Astrocyte (in vitro differentiated cells and primary cell): Measurements from ENCODE around the gene FHL3. TPM values are rescaled to one million over a fixed set of nuclear protein-coding genes. Genes with fewer than 3 reads are reported as not detected.

ENCODE experiments used
- DNase-seq: peaks from one replicate; pipeline ENCODE4 v3.0.0-alpha.2; 2010; ENCODE audit warnings: low read depth
- FAIRE-seq: peaks from 2 replicates; lab custom pipeline; 2011; peaks lifted over from hg19 to GRCh38; lab: Jason Lieb, UNC
- H2AFZ ChIP-seq: 2 replicates; pipeline ENCODE4 v1.6.0; 2012; ENCODE audit warnings: low read depth, low read length, inconsistent platforms
- H3K27ac ChIP-seq: 2 replicates; pipeline ENCODE4 v1.5.1; 2011; ENCODE audit warnings: low read depth, low read length, inconsistent platforms
- H3K27me3 ChIP-seq: 2 replicates; pipeline ENCODE4 v1.6.0; 2011; ENCODE audit warnings: low read length, inconsistent platforms; ENCODE audit not compliant: insufficient read depth
- H3K36me3 ChIP-seq: 2 replicates; pipeline ENCODE4 v1.5.1; 2011; ENCODE audit warnings: low read length, inconsistent platforms; ENCODE audit not compliant: insufficient read depth
- H3K4me1 ChIP-seq: 2 replicates; pipeline ENCODE4 v1.5.1; 2011; ENCODE audit warnings: low read length, inconsistent platforms; ENCODE audit not compliant: insufficient read depth
- H3K4me2 ChIP-seq: 2 replicates; pipeline ENCODE4 v1.6.0; 2012; ENCODE audit warnings: low read length, inconsistent platforms
- H3K4me3 ChIP-seq: 2 replicates; pipeline ENCODE4 v1.5.1; 2011; ENCODE audit warnings: low read depth, mild to moderate bottlenecking, low read length, inconsistent platforms; ENCODE audit not compliant: insufficient read depth
- H3K79me2 ChIP-seq: 2 replicates; pipeline ENCODE4 v1.6.0; 2012; ENCODE audit warnings: mild to moderate bottlenecking, low read length, inconsistent platforms; ENCODE audit not compliant: insufficient read depth
- H3K9ac ChIP-seq: 2 replicates; pipeline ENCODE4 v1.6.0; 2012; ENCODE audit warnings: mild to moderate bottlenecking, low read length, inconsistent platforms
- H3K9me3 ChIP-seq: 2 replicates; pipeline ENCODE4 v1.5.1; 2012; ENCODE audit warnings: low read depth, mild to moderate bottlenecking, low read length, inconsistent platforms; ENCODE audit not compliant: insufficient read depth
- H4K20me1 ChIP-seq: 2 replicates; pipeline ENCODE4 v1.6.0; 2012; ENCODE audit warnings: low read length, inconsistent platforms; ENCODE audit not compliant: insufficient read depth
- H3K27ac Mint-ChIP-seq: one replicate; pipeline ENCODE4 v1.8.0; 2021; ENCODE audit warnings: mild to moderate bottlenecking, mixed read lengths; ENCODE audit not compliant: unreplicated experiment
- H3K27me3 Mint-ChIP-seq: one replicate; pipeline ENCODE4 v1.8.0; 2021; ENCODE audit warnings: low read depth, mixed read lengths; ENCODE audit not compliant: unreplicated experiment
- H3K36me3 Mint-ChIP-seq: one replicate; pipeline ENCODE4 v1.8.0; 2021; ENCODE audit warnings: low read depth, mixed read lengths; ENCODE audit not compliant: unreplicated experiment
- H3K4me1 Mint-ChIP-seq: one replicate; pipeline ENCODE4 v1.8.0; 2021; ENCODE audit warnings: low read depth, mixed read lengths; ENCODE audit not compliant: unreplicated experiment
- H3K4me3 Mint-ChIP-seq: one replicate; pipeline ENCODE4 v1.8.0; 2021; ENCODE audit warnings: mild to moderate bottlenecking, moderate library complexity, mixed read lengths; ENCODE audit not compliant: unreplicated experiment
- H3K9me3 Mint-ChIP-seq: one replicate; pipeline ENCODE4 v1.8.0; 2021; ENCODE audit warnings: mild to moderate bottlenecking, mixed read lengths; ENCODE audit not compliant: unreplicated experiment
- EZH2 ChIP-seq: IDR thresholded peaks from 2 replicates; pipeline ENCODE4 v1.6.1; 2012; ENCODE audit warnings: mild to moderate bottlenecking, low read length, inconsistent platforms; ENCODE audit not compliant: insufficient read depth
- total RNA-seq: library from RNA; stranded (reverse); gene quantifications from 2 replicates; pipeline ENCODE4 v1.2.1, GENCODE V29; 2021
- TF ChIP-seq, protein P1 (sequence below): IDR thresholded peaks from 2 replicates; pipeline ENCODE4 v1.5.1; 2011; ENCODE audit warnings: low read depth, mild to moderate bottlenecking, inconsistent platforms, low read length, moderate library complexity; ENCODE audit not compliant: insufficient read depth

The FHL3 gene
- total RNA-seq, 1 donor from 2014 or later = 107 TPM

- FAIRE-seq (peak; percentile 17), DNase-seq (no peak)
- peak overlapping the region; percentile 83 for H3K9ac ChIP-seq
- H3K4me1 ChIP-seq = peaks cover 62% of the 10 kb centered on the region
- H3K4me3 ChIP-seq = peak overlapping the region; percentile 7
- peaks cover 15% of the 10 kb centered on the region for H3K36me3 Mint-ChIP-seq
- peak overlapping the region; percentile 82 for H3K4me3 Mint-ChIP-seq
- H3K4me2 ChIP-seq = peak overlapping the region; percentile 80
- no peaks in the 10 kb centered on the region for H3K9me3 ChIP-seq
- H3K27me3 ChIP-seq = no peaks in the 10 kb centered on the region
- no peaks in the 10 kb centered on the region for H3K9me3 Mint-ChIP-seq
- no peak overlapping the region for H3K27ac ChIP-seq
- peaks cover 21% of the 10 kb centered on the region for H3K36me3 ChIP-seq
- no peak for TF ChIP-seq EZH2
- TF ChIP-seq, protein P1, sequence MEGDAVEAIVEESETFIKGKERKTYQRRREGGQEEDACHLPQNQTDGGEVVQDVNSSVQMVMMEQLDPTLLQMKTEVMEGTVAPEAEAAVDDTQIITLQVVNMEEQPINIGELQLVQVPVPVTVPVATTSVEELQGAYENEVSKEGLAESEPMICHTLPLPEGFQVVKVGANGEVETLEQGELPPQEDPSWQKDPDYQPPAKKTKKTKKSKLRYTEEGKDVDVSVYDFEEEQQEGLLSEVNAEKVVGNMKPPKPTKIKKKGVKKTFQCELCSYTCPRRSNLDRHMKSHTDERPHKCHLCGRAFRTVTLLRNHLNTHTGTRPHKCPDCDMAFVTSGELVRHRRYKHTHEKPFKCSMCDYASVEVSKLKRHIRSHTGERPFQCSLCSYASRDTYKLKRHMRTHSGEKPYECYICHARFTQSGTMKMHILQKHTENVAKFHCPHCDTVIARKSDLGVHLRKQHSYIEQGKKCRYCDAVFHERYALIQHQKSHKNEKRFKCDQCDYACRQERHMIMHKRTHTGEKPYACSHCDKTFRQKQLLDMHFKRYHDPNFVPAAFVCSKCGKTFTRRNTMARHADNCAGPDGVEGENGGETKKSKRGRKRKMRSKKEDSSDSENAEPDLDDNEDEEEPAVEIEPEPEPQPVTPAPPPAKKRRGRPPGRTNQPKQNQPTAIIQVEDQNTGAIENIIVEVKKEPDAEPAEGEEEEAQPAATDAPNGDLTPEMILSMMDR = no peak
- peaks cover 59% of the 10 kb centered on the region for H3K4me1 Mint-ChIP-seq
- H3K79me2 ChIP-seq = peaks cover 66% of the 10 kb centered on the region
- H4K20me1 ChIP-seq = peaks cover 11% of the 10 kb centered on the region
- H3K27me3 Mint-ChIP-seq = no peaks in the 10 kb centered on the region
- no peak overlapping the region for H2AFZ ChIP-seq
- peak overlapping the region; percentile 100 for H3K27ac Mint-ChIP-seq
Measured at GRCh38 chr1:37998089-37998808, 7.1 kb downstream of the FHL3 start.

DNA sequence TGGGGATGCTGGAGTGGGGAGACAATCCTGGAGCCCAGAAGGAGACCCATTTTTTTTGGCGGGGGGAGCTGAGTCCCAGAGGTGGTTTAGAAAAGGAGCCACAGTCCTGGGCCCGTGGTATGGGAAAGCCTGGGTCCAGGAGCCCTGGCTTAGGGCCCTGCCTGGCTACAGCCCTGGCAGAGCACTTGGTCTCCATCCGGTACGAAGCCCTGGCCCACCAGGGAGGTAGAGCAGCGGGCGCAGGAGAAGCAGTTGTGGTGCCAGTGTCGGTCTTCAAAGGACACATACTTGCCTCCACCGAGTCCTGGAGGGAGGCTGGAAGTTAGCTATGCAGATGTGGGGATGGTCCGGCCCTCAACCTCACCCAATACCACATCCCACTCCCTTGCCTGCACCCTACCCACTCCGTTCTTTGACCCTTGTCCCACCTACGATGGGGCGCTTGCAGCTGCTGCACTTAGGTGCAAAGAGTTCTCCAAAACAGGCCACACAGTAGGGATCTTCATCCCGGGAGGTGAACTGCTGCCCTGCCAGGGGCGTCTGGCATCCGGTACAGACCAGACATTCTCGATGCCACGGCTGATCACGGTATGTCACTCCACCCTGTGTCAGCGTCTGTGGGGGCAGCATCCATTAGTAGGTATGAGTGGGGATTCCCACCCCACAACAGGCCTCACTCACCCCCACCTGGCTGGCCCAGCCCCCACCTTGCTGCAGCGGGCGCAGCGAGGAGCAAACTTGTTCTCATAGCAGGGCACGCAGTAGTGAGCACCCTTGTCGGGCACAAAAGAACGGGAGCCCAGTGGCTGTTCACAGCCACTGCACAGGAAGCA, 7.8 kb downstream of the FHL3 start:
- no peaks in the 10 kb centered on the region for H3K9me3 Mint-ChIP-seq
- DNase-seq = no peak
- Histone ChIP-seq H4K20me1 (peaks cover 6% of the 10 kb centered on the region), H3K4me3 (no peak overlapping the region), H3K27ac (peak overlapping the region; percentile 40), H3K9ac (peak overlapping the region; percentile 65), H3K36me3 (peaks cover 21% of the 10 kb centered on the region), H2AFZ (no peak overlapping the region), H3K4me2 (no peak overlapping the region), H3K27me3 (no peaks in the 10 kb centered on the region), H3K4me1 (peaks cover 60% of the 10 kb centered on the region), H3K79me2 (peaks cover 58% of the 10 kb centered on the region), H3K9me3 (no peaks in the 10 kb centered on the region)
- peak overlapping the region; percentile 79 for H3K27ac Mint-ChIP-seq
- H3K36me3 Mint-ChIP-seq = peaks cover 15% of the 10 kb centered on the region
- no peaks in the 10 kb centered on the region for H3K27me3 Mint-ChIP-seq
- peaks cover 56% of the 10 kb centered on the region for H3K4me1 Mint-ChIP-seq
- TF ChIP-seq EZH2 = no peak
- TF ChIP-seq, protein P1 = no peak
- FAIRE-seq = no peak
- peak overlapping the region; percentile 82 for H3K4me3 Mint-ChIP-seq
